Right ventricle myocardium inferior (tissue), 1 donor: ENCODE data around the gene OTUB2. TPM values are rescaled to one million over a fixed set of nuclear protein-coding genes. Genes with fewer than 3 reads are reported as not detected.

Experiments
- ATAC-seq: fragments of 200-7000 bp; cut with Tn5 transposase; one replicate; pipeline ENCODE4 v1.9.1; 2020; ENCODE audit warnings: mild to moderate bottlenecking, moderate library complexity
- DNase-seq: peaks from one replicate; pipeline ENCODE4 v3.0.0; 2021; ENCODE audit errors: missing footprints
- intact Hi-C: fragments of 100-400 bp; cut with DNase I; formaldehyde crosslinking; loops from one replicate; pipeline ENCODE4 v1.11.0; 2022
- total RNA-seq: library from RNA; stranded (reverse); fragmentation: NEBNext Ultra II Directional; extraction: Animal tissue kit (Norgen Biotek cat#: 25700); gene quantifications from one replicate; pipeline ENCODE4 v1.2.1, GENCODE V29; 2021
- donor health status: DM: no; HTN: yes; CAD: no; lungs with severe emphysema.

The OTUB2 gene
- total RNA-seq, 1 donor from 2014 or later, result 0.35 TPM

DNA sequence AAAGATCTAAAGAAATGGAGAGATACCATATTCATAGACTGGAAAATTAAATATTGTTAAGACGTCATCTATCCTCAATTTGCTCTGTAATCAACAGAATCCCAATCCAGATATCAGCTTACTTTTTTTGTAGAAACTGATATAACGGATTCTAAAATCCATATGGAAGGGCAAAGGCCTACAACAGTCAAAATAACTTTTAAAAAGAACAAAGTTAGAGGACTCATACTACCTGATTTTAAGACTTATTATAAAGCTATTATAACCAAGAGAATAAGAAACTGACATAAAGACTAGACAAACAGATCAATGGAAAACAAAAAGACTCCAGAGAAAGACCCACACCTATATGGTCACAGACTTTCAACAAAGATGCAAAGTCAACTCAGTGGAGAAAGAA is 48.9 kb downstream of the OTUB2 start:
- no peak for ATAC-seq
- intact Hi-C loops, result no loop called here
- DNase-seq, result no peak

DNA sequence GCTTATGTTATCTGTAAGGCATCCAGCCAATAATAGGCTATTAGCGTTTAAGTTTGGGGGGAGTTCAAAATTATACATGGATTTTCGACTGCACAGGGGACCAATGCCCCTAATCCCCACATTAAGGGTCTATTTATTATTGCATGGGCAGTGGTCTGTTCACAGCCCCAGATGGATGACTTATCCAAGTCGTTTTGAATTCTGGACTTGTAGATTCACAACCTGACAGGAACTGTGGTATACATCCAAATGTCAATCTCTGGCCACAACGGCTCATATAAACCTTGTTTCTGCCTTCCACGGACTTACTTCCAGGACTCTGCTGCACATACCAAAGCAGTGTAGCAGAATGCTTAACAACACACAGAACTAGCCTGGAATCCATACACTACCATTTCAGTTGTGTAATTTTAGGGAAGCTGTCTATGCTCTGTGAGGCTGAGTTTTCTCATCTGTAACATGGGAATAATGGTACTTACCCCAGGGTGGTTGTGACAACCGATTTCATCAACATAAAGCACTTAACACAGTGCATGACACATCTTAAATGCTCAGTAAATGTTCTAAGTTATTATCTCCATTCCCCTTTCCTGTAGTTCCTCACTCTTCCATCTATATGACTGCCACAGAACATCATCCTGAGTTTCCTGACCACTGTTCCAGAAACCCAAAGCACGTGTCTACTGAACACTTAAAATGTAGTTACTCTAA is 51.1 kb downstream of the OTUB2 start:
- ATAC-seq (no peak), DNase-seq (no peak)
- intact Hi-C loops, result no loop called here

DNA sequence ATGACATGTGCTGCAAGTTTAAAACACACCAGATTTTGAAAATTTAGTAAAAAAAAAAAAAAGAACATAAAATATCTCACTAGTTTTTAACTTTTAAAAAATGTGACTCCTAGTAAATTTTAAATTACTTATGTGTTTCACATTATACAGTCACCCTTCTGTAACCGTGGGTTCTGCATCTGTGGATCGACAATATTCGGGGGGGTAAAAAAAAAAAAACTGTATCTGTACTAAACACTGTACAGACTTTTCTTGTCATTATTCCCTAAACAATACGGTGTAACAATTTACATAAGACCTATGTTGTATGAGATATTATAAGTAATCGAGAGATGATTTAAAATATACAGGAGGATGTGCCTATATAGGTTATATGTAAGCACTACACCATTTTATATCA is 51.7 kb downstream of the OTUB2 start:
- ATAC-seq, result no peak
- intact Hi-C loops, result no loop called here
- no peak for DNase-seq

DNA sequence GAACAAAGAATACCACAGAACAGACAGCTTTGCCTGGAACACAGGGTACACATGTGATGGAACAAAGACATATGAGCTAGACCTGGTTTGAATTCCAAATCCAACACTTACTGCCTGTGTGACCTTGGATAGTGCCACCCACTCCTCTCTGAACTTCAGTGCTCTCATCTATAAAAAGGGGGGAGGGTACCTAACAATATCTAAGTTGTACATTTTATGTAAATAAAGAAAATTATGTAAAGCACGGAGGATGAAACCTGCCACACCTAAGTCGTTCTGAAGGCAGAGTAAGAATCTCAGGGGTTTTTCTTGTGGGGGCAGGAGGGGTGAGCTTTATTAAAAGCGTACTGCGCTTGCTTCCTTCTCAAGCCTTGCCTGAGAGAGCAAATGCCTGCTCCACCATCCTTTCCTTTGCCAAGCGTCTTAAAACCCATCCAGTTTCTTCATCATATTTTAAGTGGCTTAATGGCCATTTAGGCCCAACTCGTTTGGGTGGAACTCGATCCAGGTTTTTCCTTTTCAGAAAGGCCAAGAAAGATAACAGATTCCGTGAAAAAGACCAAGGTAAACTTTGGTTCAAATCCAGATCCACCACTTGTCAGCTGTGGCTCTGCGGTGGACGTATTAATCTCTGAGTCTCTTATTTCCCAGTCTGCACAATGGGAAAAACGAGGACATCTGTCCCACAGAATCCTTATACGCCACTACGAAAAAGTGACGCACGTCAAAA is 53.9 kb downstream of the OTUB2 start:
- no peak for DNase-seq
- intact Hi-C loops, result loop anchor here (2.0 to 5.0 kb wide), 2 partner anchors 38 to 49 kb away; partner anchors contain the start of gene IFI27L2
- ATAC-seq, result no peak

- intact Hi-C loops, result loop anchor here (2.0 to 5.0 kb wide), 2 partner anchors 39 to 48 kb away; partner anchors contain the start of gene IFI27L2
- peak; percentile 99 for ATAC-seq
- DNase-seq, result peak; percentile 98
Observed at GRCh38 chr14:94080621-94081385, 54.7 kb downstream of the OTUB2 start, which contains the start of the genes DDX24 and IFI27L1. DDX24 (minus strand) TSS chr14:94081202; CDS start chr14:94079742, 1,460 bp downstream. IFI27L1 (plus strand) TSS chr14:94081310; CDS start chr14:94096938, 15,628 bp downstream.

DNA sequence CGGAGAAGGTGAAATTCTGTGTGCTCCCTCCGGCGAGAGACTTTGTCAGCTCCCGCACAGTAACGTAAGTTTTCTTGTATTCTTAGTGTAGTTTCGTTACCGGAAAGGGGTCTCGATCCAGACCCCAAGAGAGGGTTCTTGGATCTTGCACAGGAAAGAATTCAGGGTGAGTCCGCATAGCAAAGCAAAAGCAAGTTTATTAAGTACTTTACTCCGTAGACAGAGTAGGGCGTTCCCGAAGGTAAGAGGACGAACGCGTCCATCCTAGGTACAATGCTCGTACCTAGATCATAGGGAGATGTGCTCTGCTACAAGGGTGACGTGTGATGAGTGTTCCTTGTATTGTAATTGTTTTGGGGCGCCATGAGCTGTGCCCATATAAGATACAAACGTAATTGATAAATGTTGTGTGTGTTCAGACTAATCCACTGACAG is 55.3 kb downstream of the OTUB2 start:
- DNase-seq (no peak), ATAC-seq (peak; percentile 6)
- intact Hi-C loops, result loop anchor here (2.0 to 5.0 kb wide), 2 partner anchors 39 to 47 kb away; partner anchors contain the start of gene IFI27L2

DNA sequence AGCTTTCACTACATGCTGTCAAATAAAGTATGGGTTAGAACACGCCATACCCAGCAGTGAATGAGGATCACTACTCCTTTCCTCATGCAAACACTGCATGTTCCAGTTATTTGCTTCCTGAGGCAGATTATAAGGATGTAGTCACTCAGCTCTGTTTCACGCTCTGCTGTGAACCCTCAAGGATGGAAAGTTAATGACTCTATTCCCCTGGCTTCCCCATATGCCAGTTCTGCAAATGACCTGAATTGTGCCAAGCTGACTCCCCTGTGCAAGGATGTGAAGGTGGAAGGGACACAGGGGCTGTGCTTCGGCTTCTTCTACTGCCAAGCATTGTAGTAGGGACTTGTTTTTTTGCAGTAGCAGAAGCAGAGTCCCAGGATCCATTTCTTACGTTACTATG is 61.8 kb downstream of the OTUB2 start:
- intact Hi-C loops, result no loop called here
- ATAC-seq (no peak), DNase-seq (no peak)

DNA sequence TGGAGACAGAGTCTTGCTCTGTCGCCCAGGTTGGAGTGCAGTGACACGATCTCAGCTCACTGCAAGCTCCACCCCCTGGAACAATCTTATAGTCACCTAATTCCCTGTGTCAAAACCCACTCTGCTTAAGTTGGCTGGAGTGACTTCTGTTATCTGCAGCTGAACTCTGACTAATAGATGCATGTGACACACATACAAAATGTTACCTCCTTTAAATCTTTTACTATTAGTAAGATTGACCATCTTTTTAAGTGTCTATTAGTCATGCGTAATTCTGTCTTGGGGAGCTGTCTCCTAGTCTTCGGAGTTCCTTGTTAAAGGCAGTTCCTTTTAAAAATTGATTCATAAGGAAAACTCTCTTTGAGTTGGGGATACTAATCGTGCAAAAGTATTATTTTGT is 62.4 kb downstream of the OTUB2 start:
- no peak for DNase-seq
- intact Hi-C loops, result no loop called here
- no peak for ATAC-seq

DNA sequence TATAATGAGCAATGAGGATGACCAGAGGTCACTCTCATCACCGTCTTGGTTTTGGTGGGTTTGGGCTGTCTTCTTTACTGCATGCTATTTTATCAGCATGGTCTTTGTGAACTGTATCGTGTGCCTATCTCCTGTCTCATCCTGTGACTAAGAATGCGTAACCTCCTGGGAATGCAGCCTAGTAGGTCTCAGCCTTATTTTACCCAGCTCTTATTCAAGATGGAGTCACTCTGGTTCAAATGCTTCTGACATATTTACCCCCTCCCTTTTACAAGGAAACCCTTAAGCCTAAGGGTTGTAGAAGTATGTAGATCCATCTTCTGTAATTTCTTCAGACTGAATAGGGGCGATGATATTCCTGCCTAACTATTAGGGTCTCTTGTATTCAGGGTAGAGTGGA is 63.3 kb downstream of the OTUB2 start:
- intact Hi-C loops, result no loop called here
- ATAC-seq, result no peak
- DNase-seq, result no peak

- ATAC-seq (no peak), DNase-seq (no peak)
- intact Hi-C loops, result no loop called here
Observed at GRCh38 chr14:94093418-94093817, 67.3 kb downstream of the OTUB2 start.

DNA sequence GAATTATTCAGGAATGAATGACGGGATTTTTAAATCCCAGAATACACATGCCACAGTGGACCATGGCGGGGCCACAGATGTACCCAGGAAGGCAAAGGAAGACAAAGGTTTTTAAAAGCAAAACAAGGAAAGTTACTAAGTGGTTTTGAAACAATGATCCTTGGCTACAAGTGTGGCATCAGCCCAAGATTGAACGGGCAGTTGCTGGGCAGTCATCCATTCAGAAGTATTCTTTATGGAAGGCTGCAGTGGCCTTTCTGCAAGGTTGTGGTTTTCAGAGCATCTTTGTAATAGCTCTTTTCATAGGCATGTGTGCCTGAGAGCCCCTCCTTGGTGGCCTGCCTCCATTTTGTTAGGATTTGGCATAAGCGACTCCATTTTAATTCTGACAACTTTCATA is 71.0 kb downstream of the OTUB2 start:
- DNase-seq, result no peak
- intact Hi-C loops, result no loop called here
- no peak for ATAC-seq

Other genes starting within 250 kb of the OTUB2 start
- gene PRIMA1, start 237.9 kb upstream of the OTUB2 start, total RNA-seq, result 10.3 TPM
- not detected for gene FAM181A, start 99.0 kb upstream of the OTUB2 start, total RNA-seq
- gene ASB2, start 49.8 kb upstream of the OTUB2 start, total RNA-seq, result 294 TPM
- 0.84 TPM for gene CCDC197, start 29.0 kb upstream of the OTUB2 start, total RNA-seq
- gene DDX24, start 54.9 kb downstream of the OTUB2 start, total RNA-seq, result 187 TPM
- gene IFI27L1, start 55.0 kb downstream of the OTUB2 start, total RNA-seq, result 10.7 TPM
- 164 TPM for gene IFI27, start 84.4 kb downstream of the OTUB2 start, total RNA-seq
- 52.4 TPM for gene IFI27L2, start 103.3 kb downstream of the OTUB2 start, total RNA-seq
- gene PPP4R4, start 148.0 kb downstream of the OTUB2 start, total RNA-seq, result 0.16 TPM